ENCODE results near the gene FFAR2.
A peak's percentile ranks its signal among the peaks of the same experiment; 100 is the strongest.

The FFAR2 gene

GRCh38 chr19:35410487-35410886 lies 37.6 kb upstream of the FFAR2 start:
- no peak overlapping the region for H3K4me3 ChIP-seq (replicated peaks; ENCODE audit: low read depth, low read length)
- H3K27me3 ChIP-seq (replicated peaks; ENCODE audit: control insufficient read depth, insufficient read depth, low read length) = no peaks in the 10 kb centered on the region
- no peak for DNase-seq (ENCODE audit: extremely low read depth, insufficient read length)
- TF ChIP-seq CTCF (IDR thresholded peaks at IDR 0.05; ENCODE audit: insufficient read depth, low read length, poor library complexity, severe bottlenecking) = no peak
- H3K36me3 ChIP-seq (ENCODE audit: control insufficient read depth, insufficient read depth, low read length) = no peaks in the 10 kb centered on the region

- no peak for DNase-seq (ENCODE audit: extremely low read depth, insufficient read length)
- Histone ChIP-seq H3K36me3 (ENCODE audit: control insufficient read depth, insufficient read depth, low read length) (no peaks in the 10 kb centered on the region), H3K27me3 (replicated peaks; ENCODE audit: control insufficient read depth, insufficient read depth, low read length) (no peaks in the 10 kb centered on the region), H3K4me3 (replicated peaks; ENCODE audit: low read depth, low read length) (no peak overlapping the region)
- TF ChIP-seq CTCF (IDR thresholded peaks at IDR 0.05; ENCODE audit: insufficient read depth, low read length, poor library complexity, severe bottlenecking) = no peak
Measured at GRCh38 chr19:35414442-35414841, 33.6 kb upstream of the FFAR2 start.

GRCh38 chr19:35416331-35416730 lies 31.7 kb upstream of the FFAR2 start:
- Histone ChIP-seq H3K4me3 (replicated peaks; ENCODE audit: low read depth, low read length) (no peak overlapping the region), H3K36me3 (ENCODE audit: control insufficient read depth, insufficient read depth, low read length) (no peaks in the 10 kb centered on the region), H3K27me3 (replicated peaks; ENCODE audit: control insufficient read depth, insufficient read depth, low read length) (no peaks in the 10 kb centered on the region)
- DNase-seq (ENCODE audit: extremely low read depth, insufficient read length) = no peak
- no peak for TF ChIP-seq CTCF (IDR thresholded peaks at IDR 0.05; ENCODE audit: insufficient read depth, low read length, poor library complexity, severe bottlenecking)

GRCh38 chr19:35417278-35417677 lies 30.8 kb upstream of the FFAR2 start:
- H3K36me3 ChIP-seq (ENCODE audit: control insufficient read depth, insufficient read depth, low read length) = no peaks in the 10 kb centered on the region
- no peaks in the 10 kb centered on the region for H3K27me3 ChIP-seq (replicated peaks; ENCODE audit: control insufficient read depth, insufficient read depth, low read length)
- no peak for DNase-seq (ENCODE audit: extremely low read depth, insufficient read length)
- no peak for TF ChIP-seq CTCF (IDR thresholded peaks at IDR 0.05; ENCODE audit: insufficient read depth, low read length, poor library complexity, severe bottlenecking)
- no peak overlapping the region for H3K4me3 ChIP-seq (replicated peaks; ENCODE audit: low read depth, low read length)

GRCh38 chr19:35417713-35418534 lies 30.1 kb upstream of the FFAR2 start:
- DNase-seq (ENCODE audit: extremely low read depth, insufficient read length) = peak; percentile 52
- H3K4me3 ChIP-seq (replicated peaks; ENCODE audit: low read depth, low read length) = no peak overlapping the region
- no peaks in the 10 kb centered on the region for H3K27me3 ChIP-seq (replicated peaks; ENCODE audit: control insufficient read depth, insufficient read depth, low read length)
- no peaks in the 10 kb centered on the region for H3K36me3 ChIP-seq (ENCODE audit: control insufficient read depth, insufficient read depth, low read length)
- no peak for TF ChIP-seq CTCF (IDR thresholded peaks at IDR 0.05; ENCODE audit: insufficient read depth, low read length, poor library complexity, severe bottlenecking)

Data from GM06990 (cell line).